Fibroblast of upper back skin (primary cell): ENCODE results near the gene HECW1.
A peak's percentile ranks its signal among the peaks of the same experiment; 100 is the strongest.
"Not testable (repeated sequence)": the region's sequence is repeated elsewhere in the genome, so short reads cannot be mapped to it uniquely, and the experiment has no call there.

ENCODE experiments used
- DNase-seq: peaks from one replicate; pipeline ENCODE4 v3.0.0-alpha.2; 2013

The HECW1 gene

GRCh38 chr7:43553999-43554398 is 441.6 kb downstream of the HECW1 start:
- DNase-seq = peak; percentile 53

- DNase-seq = no peak
Observed at GRCh38 chr7:43554423-43554822, 442.0 kb downstream of the HECW1 start.

- no peak for DNase-seq
Observed at GRCh38 chr7:43557831-43558495, 445.5 kb downstream of the HECW1 start.

GRCh38 chr7:43559171-43559945 is 446.9 kb downstream of the HECW1 start:
- no peak for DNase-seq

GRCh38 chr7:43559946-43560335 is 447.5 kb downstream of the HECW1 start:
- DNase-seq = no peak

- DNase-seq = no peak
Observed at GRCh38 chr7:43560742-43561330, 448.4 kb downstream of the HECW1 start.

GRCh38 chr7:43562383-43562782 is 449.9 kb downstream of the HECW1 start:
- no peak for DNase-seq

- peak; percentile 60 for DNase-seq
Observed at GRCh38 chr7:43565786-43566185, 453.3 kb downstream of the HECW1 start.

GRCh38 chr7:43568529-43568928 is 456.1 kb downstream of the HECW1 start:
- DNase-seq = peak; percentile 68

- peak; percentile 72 for DNase-seq
Observed at GRCh38 chr7:43569424-43569823, 457.0 kb downstream of the HECW1 start.

- DNase-seq = no peak
Observed at GRCh38 chr7:43570688-43571365, 458.4 kb downstream of the HECW1 start.

GRCh38 chr7:43572516-43573049 is 460.1 kb downstream of the HECW1 start:
- DNase-seq = peak; percentile 100

- not testable (repeated sequence) for DNase-seq
Observed at GRCh38 chr7:43573832-43574231, 461.4 kb downstream of the HECW1 start.

- DNase-seq = no peak
Observed at GRCh38 chr7:43575506-43575905, 463.1 kb downstream of the HECW1 start.

GRCh38 chr7:43576241-43576640 is 463.8 kb downstream of the HECW1 start:
- no peak for DNase-seq

GRCh38 chr7:43577485-43577951 is 465.1 kb downstream of the HECW1 start:
- peak; percentile 32 for DNase-seq

- DNase-seq = peak; percentile 89
Observed at GRCh38 chr7:43582503-43583423, 470.3 kb downstream of the HECW1 start, which contains the start of gene STK17A. Gene STK17A, plus strand, starts transcription at chr7:43583108. Its CDS starts 136 bp downstream, at chr7:43583244.

GRCh38 chr7:43583424-43584194 is 471.2 kb downstream of the HECW1 start:
- peak; percentile 43 for DNase-seq

GRCh38 chr7:43584195-43584586 is 471.7 kb downstream of the HECW1 start:
- peak; percentile 40 for DNase-seq

GRCh38 chr7:43584733-43585132 is 472.3 kb downstream of the HECW1 start:
- DNase-seq = not testable (repeated sequence)

- no peak for DNase-seq
Observed at GRCh38 chr7:43585562-43585961, 473.1 kb downstream of the HECW1 start.
